ENCODE results near the gene RNF144A. TPM values are rescaled to one million over a fixed set of nuclear protein-coding genes. Genes with fewer than 3 reads are reported as not detected.
"Not testable (repeated sequence)": the region's sequence is repeated elsewhere in the genome, so short reads cannot be mapped to it uniquely, and the experiment has no call there.

Gene RNF144A
- total RNA-seq, 1 donor from 2014 or later: 1.8 TPM

DNA sequence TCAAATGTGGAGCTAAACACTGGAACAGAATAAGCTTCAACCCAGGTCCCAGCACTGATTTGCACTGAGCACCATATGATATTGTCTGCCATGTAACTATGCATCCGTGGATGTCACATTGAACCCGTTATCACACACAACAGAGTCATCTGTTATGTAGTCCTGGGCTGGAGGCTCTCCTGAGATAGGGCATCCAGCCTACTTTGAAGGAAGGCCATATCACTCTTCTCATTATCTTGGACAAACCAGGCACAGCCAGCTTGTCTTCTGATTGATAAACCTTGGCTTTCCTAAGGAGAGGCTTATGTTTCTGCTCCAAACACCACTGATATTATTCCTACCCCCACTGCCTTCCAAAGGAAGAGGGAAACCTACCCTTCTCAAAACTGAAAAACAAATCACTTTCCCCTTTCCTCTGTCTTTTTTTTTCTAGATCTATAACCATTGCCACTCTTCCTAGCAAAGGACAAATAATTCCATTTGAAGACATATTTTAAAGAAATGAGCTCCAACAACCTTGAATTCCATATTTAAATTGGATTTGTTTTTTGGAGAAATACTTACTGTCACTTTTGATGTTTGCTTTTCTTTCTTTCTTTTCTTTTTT is 23.2 kb upstream of the RNF144A start:
- intact Hi-C loops (cut with DNase I): no loop called here
- Histone ChIP-seq H3K9me3 (no peaks in the 10 kb centered on the region), H3K27ac (no peak overlapping the region), H3K36me3 (no peaks in the 10 kb centered on the region), H3K4me1 (no peaks in the 10 kb centered on the region), H3K4me3 (no peak overlapping the region), H3K27me3 (no peaks in the 10 kb centered on the region)
- TF ChIP-seq, protein P1, sequence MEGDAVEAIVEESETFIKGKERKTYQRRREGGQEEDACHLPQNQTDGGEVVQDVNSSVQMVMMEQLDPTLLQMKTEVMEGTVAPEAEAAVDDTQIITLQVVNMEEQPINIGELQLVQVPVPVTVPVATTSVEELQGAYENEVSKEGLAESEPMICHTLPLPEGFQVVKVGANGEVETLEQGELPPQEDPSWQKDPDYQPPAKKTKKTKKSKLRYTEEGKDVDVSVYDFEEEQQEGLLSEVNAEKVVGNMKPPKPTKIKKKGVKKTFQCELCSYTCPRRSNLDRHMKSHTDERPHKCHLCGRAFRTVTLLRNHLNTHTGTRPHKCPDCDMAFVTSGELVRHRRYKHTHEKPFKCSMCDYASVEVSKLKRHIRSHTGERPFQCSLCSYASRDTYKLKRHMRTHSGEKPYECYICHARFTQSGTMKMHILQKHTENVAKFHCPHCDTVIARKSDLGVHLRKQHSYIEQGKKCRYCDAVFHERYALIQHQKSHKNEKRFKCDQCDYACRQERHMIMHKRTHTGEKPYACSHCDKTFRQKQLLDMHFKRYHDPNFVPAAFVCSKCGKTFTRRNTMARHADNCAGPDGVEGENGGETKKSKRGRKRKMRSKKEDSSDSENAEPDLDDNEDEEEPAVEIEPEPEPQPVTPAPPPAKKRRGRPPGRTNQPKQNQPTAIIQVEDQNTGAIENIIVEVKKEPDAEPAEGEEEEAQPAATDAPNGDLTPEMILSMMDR (IDR thresholded peaks at IDR 0.05): no peak
- no peak for DNase-seq (ENCODE audit: low spot score in 2 of 2)

DNA sequence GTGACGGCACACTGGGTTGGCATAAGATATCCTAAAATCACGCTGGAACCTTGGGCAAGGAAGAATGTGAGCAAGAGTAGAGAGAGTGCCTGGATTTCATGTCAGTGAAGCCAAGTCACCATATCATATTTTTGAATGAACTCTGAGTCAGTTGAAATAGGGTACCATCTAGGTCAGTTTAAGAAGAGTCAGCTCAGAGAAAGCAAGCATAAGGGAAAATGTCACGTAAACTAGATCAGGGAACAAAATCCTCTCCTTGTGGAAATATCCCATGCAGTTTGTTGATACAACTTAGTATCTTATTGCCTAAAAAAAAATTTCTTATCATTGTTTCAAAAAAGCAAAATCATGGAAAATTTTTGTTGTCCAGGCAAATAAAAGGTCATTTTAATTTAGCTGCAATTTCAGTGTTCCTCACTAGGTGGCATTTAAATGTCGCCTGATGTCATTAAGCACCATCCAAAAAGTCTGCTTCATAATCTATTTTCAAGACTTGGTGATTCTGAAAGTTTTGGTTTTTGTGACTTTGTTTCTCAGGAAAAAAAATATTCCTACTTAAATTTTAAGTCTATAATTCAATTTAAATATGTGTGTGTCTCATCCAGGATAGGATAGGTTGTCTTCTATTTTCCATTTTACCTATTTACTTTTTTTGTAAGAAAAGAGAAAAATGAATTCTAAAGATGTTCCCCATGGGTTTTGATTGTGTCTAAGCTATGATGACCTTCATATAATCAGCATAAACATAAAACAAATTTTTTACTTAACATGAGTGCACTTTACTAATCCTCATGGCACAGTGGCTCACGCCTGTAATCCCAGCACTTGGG is 20.1 kb upstream of the RNF144A start:
- Histone ChIP-seq H3K27me3 (no peaks in the 10 kb centered on the region), H3K9me3 (no peaks in the 10 kb centered on the region), H3K27ac (peak overlapping the region in 1 of 2 donors; percentile 21), H3K4me3 (no peak overlapping the region), H3K4me1 (no peaks in the 10 kb centered on the region), H3K36me3 (no peaks in the 10 kb centered on the region)
- TF ChIP-seq, protein P1 (IDR thresholded peaks at IDR 0.05): peak; percentile 50 to 63 (median 60)
- intact Hi-C loops (cut with DNase I): loop anchor here (5.0 kb wide), 1 partner anchor 145 kb away; no protein-coding TSS in a partner anchor
- no peak for DNase-seq (ENCODE audit: low spot score in 2 of 2)

DNA sequence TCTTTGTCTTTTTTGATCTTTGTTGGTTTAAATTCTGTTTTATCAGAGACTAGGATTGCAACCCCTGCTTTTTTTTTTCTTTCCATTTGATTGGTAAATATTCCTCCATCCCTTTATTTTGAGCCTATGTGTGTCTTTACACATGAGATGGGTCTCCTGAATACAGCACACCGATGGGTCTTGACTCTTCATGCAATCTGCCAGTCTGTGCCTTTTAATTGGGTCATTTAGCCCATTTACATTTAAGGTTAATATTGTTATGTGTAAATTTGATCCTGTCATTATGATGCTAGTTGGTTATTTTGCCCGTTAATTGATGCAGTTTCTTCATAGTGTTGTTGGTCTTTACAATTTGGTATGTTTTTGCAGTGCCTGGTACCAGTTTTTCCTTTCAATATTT is 14.6 kb upstream of the RNF144A start:
- H3K4me3 ChIP-seq; H3K9me3 ChIP-seq; DNase-seq (ENCODE audit: low spot score in 2 of 2); H3K36me3 ChIP-seq; H3K4me1 ChIP-seq; H3K27ac ChIP-seq; H3K27me3 ChIP-seq; intact Hi-C loops (cut with DNase I): not testable (repeated sequence)

DNA sequence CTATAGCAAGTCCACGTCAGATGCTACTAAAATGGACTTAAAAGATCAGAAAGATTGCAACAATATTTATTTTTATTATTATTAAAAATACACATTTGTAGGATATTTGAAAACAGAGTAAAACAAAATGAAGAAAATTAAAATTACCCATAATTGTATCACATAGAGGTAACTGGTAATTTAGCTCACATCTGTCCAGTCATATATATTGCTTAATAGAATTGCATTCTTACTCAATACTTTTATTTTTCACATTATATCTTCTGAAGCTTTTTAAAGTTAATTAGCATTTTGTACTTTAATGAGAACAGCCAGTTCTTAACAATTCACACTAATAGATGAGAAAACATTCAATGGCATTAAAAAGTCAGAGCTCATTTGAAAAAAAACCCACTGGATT is 11.5 kb upstream of the RNF144A start:
- DNase-seq (ENCODE audit: low spot score in 2 of 2): no peak
- TF ChIP-seq, protein P1 (IDR thresholded peaks at IDR 0.05): no peak
- intact Hi-C loops (cut with DNase I): no loop called here
- Histone ChIP-seq H3K4me1 (no peaks in the 10 kb centered on the region), H3K4me3 (no peak overlapping the region), H3K9me3 (peaks cover 0 to 7% of the 10 kb centered on the region in 2 donors), H3K27me3 (no peaks in the 10 kb centered on the region), H3K36me3 (no peaks in the 10 kb centered on the region), H3K27ac (no peak overlapping the region)

DNA sequence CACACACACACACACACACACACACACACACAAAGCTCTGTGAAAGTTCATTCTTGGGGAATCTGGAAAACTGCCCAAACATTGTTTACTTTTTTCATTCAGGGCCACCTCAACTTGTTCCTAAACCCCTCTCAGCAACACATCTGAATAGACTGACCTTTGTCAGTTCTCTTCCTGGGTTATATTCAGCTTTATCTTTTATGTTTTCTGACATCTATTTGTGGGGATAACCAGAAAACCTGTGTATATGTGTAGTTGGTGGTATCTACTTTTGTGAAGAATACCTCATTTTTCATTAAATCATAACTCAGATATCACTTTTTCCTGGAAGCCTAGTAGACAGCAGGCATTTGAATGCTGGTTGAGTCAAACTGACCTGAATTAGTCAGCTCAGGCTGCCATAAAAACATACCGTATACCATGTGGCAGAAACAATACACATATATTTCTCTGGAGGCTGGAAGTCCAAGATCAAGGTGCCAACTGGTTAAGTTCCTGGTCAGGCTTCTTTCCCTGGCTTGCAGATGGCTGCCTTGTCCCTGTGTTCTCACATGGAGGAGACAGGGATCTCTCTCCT is 11.0 kb upstream of the RNF144A start:
- TF ChIP-seq, protein P1 (IDR thresholded peaks at IDR 0.05): no peak
- H3K27ac ChIP-seq: no peak overlapping the region
- H3K27me3 ChIP-seq: no peaks in the 10 kb centered on the region
- intact Hi-C loops (cut with DNase I): no loop called here
- no peak overlapping the region for H3K4me3 ChIP-seq
- DNase-seq (ENCODE audit: low spot score in 2 of 2): no peak
- H3K36me3 ChIP-seq: no peaks in the 10 kb centered on the region
- H3K4me1 ChIP-seq: no peaks in the 10 kb centered on the region
- H3K9me3 ChIP-seq: peaks cover 0 to 7% of the 10 kb centered on the region in 2 donors

DNA sequence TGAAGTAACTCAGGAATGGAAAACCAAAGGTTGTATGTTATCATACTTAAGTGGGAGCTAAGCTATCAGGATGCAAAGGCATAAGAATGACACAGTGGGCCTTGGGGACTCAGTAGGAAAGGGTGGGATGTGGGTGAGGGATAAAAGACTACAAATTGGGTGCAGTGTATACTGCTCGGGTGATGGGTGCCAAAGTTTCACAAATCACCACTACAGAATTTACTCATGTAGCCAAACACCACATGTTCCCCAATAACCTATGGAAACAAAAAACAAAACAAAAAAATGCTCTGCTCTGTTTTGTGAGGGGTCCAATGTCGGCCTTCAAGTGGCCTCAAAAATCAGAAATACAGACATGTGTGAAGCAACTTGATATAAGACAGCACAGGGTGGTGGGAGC is 8.9 kb upstream of the RNF144A start:
- H3K27me3 ChIP-seq: no peaks in the 10 kb centered on the region
- H3K4me1 ChIP-seq: no peaks in the 10 kb centered on the region
- no peaks in the 10 kb centered on the region for H3K9me3 ChIP-seq
- no peak overlapping the region for H3K27ac ChIP-seq
- no peak for DNase-seq (ENCODE audit: low spot score in 2 of 2)
- intact Hi-C loops (cut with DNase I): no loop called here
- H3K36me3 ChIP-seq: no peaks in the 10 kb centered on the region
- H3K4me3 ChIP-seq: no peak overlapping the region
- TF ChIP-seq, protein P1 (IDR thresholded peaks at IDR 0.05): no peak

Measured in ascending aorta (tissue), 2 donors.